GM23338 (cell line): Measurements from ENCODE around the gene SOWAHA. TPM values are rescaled to one million over a fixed set of nuclear protein-coding genes. Genes with fewer than 3 reads are reported as not detected.

Source experiments
- ATAC-seq: fragments of 200-7000 bp; cut with Tn5 transposase; 3 replicates; pipeline ENCODE4 v1.9.1; 2020
- DNase-seq: peaks from one replicate; pipeline ENCODE4 v3.0.0-alpha.2; 2015; ENCODE audit warnings: low spot score
- H2AFZ ChIP-seq: fragments of 200-600 bp; sonication (generic); 2 replicates; pipeline ENCODE4 v1.8.0; 2016; ENCODE audit warnings: antibody characterized with exemption, mild to moderate bottlenecking, moderate library complexity
- H3F3A ChIP-seq: fragments of 200-600 bp; sonication (generic); replicated peaks from 2 replicates; pipeline ENCODE4 v1.8.0; 2017; ENCODE audit warnings: antibody characterized with exemption, mixed run types, low read depth
- H3K27ac ChIP-seq: fragments of 200-600 bp; sonication (generic); 2 replicates; pipeline ENCODE4 v1.6.1; 2016; ENCODE audit warnings: low read depth
- H3K27me3 ChIP-seq: fragments of 200-600 bp; sonication (generic); 2 replicates; pipeline ENCODE4 v1.8.0; 2016; ENCODE audit warnings: mild to moderate bottlenecking, mixed run types, moderate library complexity; ENCODE audit not compliant: insufficient read depth
- H3K36me3 ChIP-seq: fragments of 200-600 bp; sonication (generic); 2 replicates; pipeline ENCODE4 v1.8.0; 2016; ENCODE audit warnings: mild to moderate bottlenecking; ENCODE audit not compliant: insufficient read depth
- H3K4me1 ChIP-seq: fragments of 200-600 bp; sonication (generic); 2 replicates; pipeline ENCODE4 v1.8.0; 2016; ENCODE audit warnings: mild to moderate bottlenecking, moderate library complexity; ENCODE audit not compliant: insufficient read depth
- H3K4me2 ChIP-seq: fragments of 200-600 bp; sonication (generic); 2 replicates; pipeline ENCODE4 v1.7.1; 2017; ENCODE audit warnings: mixed run types
- H3K4me3 ChIP-seq: fragments of 200-600 bp; sonication (generic); 2 replicates; pipeline ENCODE4 v1.6.1; 2016; ENCODE audit warnings: mixed run types
- H3K79me2 ChIP-seq: fragments of 200-600 bp; sonication (generic); replicated peaks from 2 replicates; pipeline ENCODE4 v1.8.0; 2017; ENCODE audit warnings: mild to moderate bottlenecking; ENCODE audit not compliant: insufficient read depth
- H3K9me2 ChIP-seq: fragments of 200-600 bp; sonication (generic); 2 replicates; pipeline ENCODE4 v1.8.0; 2017; ENCODE audit not compliant: insufficient read depth
- H4K20me1 ChIP-seq: fragments of 200-600 bp; sonication (generic); replicated peaks from 2 replicates; pipeline ENCODE4 v1.8.0; 2017; ENCODE audit warnings: mild to moderate bottlenecking; ENCODE audit not compliant: insufficient read depth
- H3K27ac Mint-ChIP-seq: 2 replicates; pipeline ENCODE4 v1.8.0; 2020; ENCODE audit warnings: inconsistent platforms, mild to moderate bottlenecking, moderate library complexity, mixed read lengths
- H3K27me3 Mint-ChIP-seq: 3 replicates; pipeline ENCODE4 v1.8.0; 2022; ENCODE audit warnings: low read depth, mild to moderate bottlenecking, moderate library complexity, mixed read lengths, inconsistent platforms; ENCODE audit not compliant: insufficient read depth, poor library complexity
- H3K36me3 Mint-ChIP-seq: 3 replicates; pipeline ENCODE4 v1.8.0; 2021; ENCODE audit warnings: low read depth, mild to moderate bottlenecking, inconsistent platforms, moderate library complexity, mixed read lengths
- H3K4me1 Mint-ChIP-seq: 3 replicates; pipeline ENCODE4 v1.8.0; 2020; ENCODE audit warnings: mild to moderate bottlenecking, inconsistent platforms, mixed read lengths
- H3K4me3 Mint-ChIP-seq: 3 replicates; pipeline ENCODE4 v1.8.0; 2021; ENCODE audit warnings: moderate library complexity, mild to moderate bottlenecking, inconsistent platforms, mixed read lengths
- H3K9me3 Mint-ChIP-seq: 3 replicates; pipeline ENCODE4 v1.8.0; 2020; ENCODE audit warnings: moderate library complexity, mild to moderate bottlenecking, inconsistent platforms, mixed read lengths
- CREB1 ChIP-seq: fragments of 250-450 bp; sonication (Bioruptor Pico); IDR thresholded peaks from 2 replicates; pipeline ENCODE4 v1.5.0; 2020; ENCODE audit warnings: low read depth, mild to moderate bottlenecking, moderate library complexity
- EZH2 ChIP-seq: fragments of 200-600 bp; sonication (generic); IDR thresholded peaks from one replicate; pipeline ENCODE4 v1.8.0; 2017; ENCODE audit warnings: antibody characterized with exemption, mild to moderate bottlenecking, low read depth; ENCODE audit not compliant: unreplicated experiment
- EZH2phosphoT487 ChIP-seq: fragments of 200-600 bp; sonication (generic); IDR thresholded peaks from one replicate; pipeline ENCODE4 v1.8.1; 2018; ENCODE audit warnings: antibody characterized with exemption; ENCODE audit not compliant: unreplicated experiment
- JUNB ChIP-seq: IDR thresholded peaks from one replicate; pipeline ENCODE4 v1.6.1; 2016; ENCODE audit warnings: antibody characterized with exemption; ENCODE audit not compliant: unreplicated experiment
- NANOG ChIP-seq: IDR thresholded peaks from 2 replicates; pipeline ENCODE4 v1.6.1; 2016; ENCODE audit warnings: antibody characterized with exemption, borderline replicate concordance
- POLR2AphosphoS5 ChIP-seq: IDR thresholded peaks from 2 replicates; pipeline ENCODE4 v1.6.1; 2016; ENCODE audit warnings: antibody characterized with exemption, low read depth
- STAT1 ChIP-seq: IDR thresholded peaks from one replicate; pipeline ENCODE4 v1.6.1; 2016; ENCODE audit warnings: antibody characterized with exemption; ENCODE audit not compliant: unreplicated experiment
- ZNF114 ChIP-seq: fragments of 250-450 bp; sonication (Bioruptor Pico); IDR thresholded peaks from 2 replicates; pipeline ENCODE4 v1.5.0; 2020; ENCODE audit warnings: mild to moderate bottlenecking, moderate library complexity
- ZNF331 ChIP-seq: fragments of 250-450 bp; sonication (Bioruptor Pico); IDR thresholded peaks from 2 replicates; pipeline ENCODE4 v1.5.0; 2020; ENCODE audit warnings: low read depth, mild to moderate bottlenecking, moderate library complexity
- polyA plus RNA-seq: library from polyadenylated mRNA; unstranded; fragments of >200 nt; fragmentation: Nextera tagmentation; extraction: Ambion mirVana; gene quantifications from 2 replicates; pipeline ENCODE4 v1.2.1, GENCODE V29; 2016
- total RNA-seq: library from RNA; depleted of rRNA; stranded (reverse); fragments of >200 nt; shearing (Covaris generic); gene quantifications from 2 replicates; pipeline ENCODE4 v1.2.3, GENCODE V29; 2014
- TF ChIP-seq, protein P1 (sequence below): IDR thresholded peaks from one replicate; pipeline ENCODE4 v1.6.1; 2018; ENCODE audit warnings: antibody characterized with exemption; ENCODE audit not compliant: unreplicated experiment
- TF ChIP-seq, protein P2 (sequence below), 2 experiments: fragments of 200-600 bp in 1 of 2; sonication (generic) in 1 of 2; conservative IDR thresholded peaks; 2 replicates each; pipeline versions ENCODE4 v1.5.1 to v1.6.1; 2016 to 2017; ENCODE audit warnings: antibody characterized with exemption in 2 of 2, low read depth in 2 of 2, mild to moderate bottlenecking in 2 of 2, moderate library complexity in 1 of 2
- TF ChIP-seq, protein P3 (sequence below): fragments of 250-450 bp; sonication (Bioruptor Pico); IDR thresholded peaks from 2 replicates; pipeline ENCODE4 v1.5.0; 2020; ENCODE audit warnings: mild to moderate bottlenecking, moderate library complexity
- TF ChIP-seq, protein P4 (sequence below): IDR thresholded peaks from 2 replicates; pipeline ENCODE4 v1.6.1; 2016; ENCODE audit warnings: antibody characterized with exemption

The SOWAHA gene
- total and polyA plus RNA-seq, 2 experiments from 2014 or later: 0.18 to 0.52 TPM

DNA sequence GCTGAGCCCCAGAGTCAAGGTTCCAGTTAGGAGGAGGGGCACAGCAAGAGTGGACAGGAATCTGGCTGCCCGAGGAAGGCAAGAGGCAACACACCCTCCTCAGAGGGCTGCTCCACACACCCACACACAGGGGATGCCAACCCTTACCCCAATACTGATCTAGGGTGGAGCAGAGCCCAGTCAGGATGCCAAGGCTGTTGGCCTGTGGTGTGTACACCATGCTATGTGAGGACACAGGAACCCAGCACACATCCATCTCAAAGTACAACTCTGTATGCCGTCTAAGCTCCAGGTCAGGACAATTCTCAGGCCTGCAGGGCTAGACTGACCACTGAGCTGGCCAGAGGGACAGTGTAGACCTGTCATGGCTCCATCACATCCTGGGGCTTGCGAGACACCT lies 38.7 kb upstream of the SOWAHA start:
- Histone ChIP-seq H4K20me1 (0 out of 2 replicates have a peak, but pooled peaks cover 4% of the 10 kb centered on the region), H3K27me3 (peaks cover 39% of the 10 kb centered on the region), H2AFZ (no peak overlapping the region), H3K27ac (no peak overlapping the region), H3K36me3 (no peaks in the 10 kb centered on the region), H3K4me2 (no peak overlapping the region), H3F3A (no peaks in the 10 kb centered on the region), H3K4me3 (no peak overlapping the region), H3K9me2 (peaks cover 2% of the 10 kb centered on the region; the same call in 1 of the 2 replicates), H3K79me2 (peaks cover 2% of the 10 kb centered on the region; the same call in 1 of the 2 replicates), H3K4me1 (peaks cover 25% of the 10 kb centered on the region)
- ATAC-seq (no peak), DNase-seq (no peak)
- Mint-ChIP-seq H3K4me1 (peaks cover 36% of the 10 kb centered on the region), H3K27me3 (peaks cover 32% of the 10 kb centered on the region), H3K9me3 (no peaks in the 10 kb centered on the region), H3K4me3 (no peak overlapping the region), H3K36me3 (no peaks in the 10 kb centered on the region; the same call in 2 of the 3 replicates), H3K27ac (no peak overlapping the region)
- TF ChIP-seq JUNB (no peak), EZH2 (no peak), STAT1 (no peak), CREB1 (no peak), ZNF331 (CRISPR knock-in tag) (no peak), POLR2AphosphoS5 (no peak), NANOG (no peak), EZH2phosphoT487 (no peak), ZNF114 (CRISPR knock-in tag) (no peak)
- TF ChIP-seq, protein P1, sequence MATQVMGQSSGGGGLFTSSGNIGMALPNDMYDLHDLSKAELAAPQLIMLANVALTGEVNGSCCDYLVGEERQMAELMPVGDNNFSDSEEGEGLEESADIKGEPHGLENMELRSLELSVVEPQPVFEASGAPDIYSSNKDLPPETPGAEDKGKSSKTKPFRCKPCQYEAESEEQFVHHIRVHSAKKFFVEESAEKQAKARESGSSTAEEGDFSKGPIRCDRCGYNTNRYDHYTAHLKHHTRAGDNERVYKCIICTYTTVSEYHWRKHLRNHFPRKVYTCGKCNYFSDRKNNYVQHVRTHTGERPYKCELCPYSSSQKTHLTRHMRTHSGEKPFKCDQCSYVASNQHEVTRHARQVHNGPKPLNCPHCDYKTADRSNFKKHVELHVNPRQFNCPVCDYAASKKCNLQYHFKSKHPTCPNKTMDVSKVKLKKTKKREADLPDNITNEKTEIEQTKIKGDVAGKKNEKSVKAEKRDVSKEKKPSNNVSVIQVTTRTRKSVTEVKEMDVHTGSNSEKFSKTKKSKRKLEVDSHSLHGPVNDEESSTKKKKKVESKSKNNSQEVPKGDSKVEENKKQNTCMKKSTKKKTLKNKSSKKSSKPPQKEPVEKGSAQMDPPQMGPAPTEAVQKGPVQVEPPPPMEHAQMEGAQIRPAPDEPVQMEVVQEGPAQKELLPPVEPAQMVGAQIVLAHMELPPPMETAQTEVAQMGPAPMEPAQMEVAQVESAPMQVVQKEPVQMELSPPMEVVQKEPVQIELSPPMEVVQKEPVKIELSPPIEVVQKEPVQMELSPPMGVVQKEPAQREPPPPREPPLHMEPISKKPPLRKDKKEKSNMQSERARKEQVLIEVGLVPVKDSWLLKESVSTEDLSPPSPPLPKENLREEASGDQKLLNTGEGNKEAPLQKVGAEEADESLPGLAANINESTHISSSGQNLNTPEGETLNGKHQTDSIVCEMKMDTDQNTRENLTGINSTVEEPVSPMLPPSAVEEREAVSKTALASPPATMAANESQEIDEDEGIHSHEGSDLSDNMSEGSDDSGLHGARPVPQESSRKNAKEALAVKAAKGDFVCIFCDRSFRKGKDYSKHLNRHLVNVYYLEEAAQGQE: no peak
- TF ChIP-seq, protein P2, sequence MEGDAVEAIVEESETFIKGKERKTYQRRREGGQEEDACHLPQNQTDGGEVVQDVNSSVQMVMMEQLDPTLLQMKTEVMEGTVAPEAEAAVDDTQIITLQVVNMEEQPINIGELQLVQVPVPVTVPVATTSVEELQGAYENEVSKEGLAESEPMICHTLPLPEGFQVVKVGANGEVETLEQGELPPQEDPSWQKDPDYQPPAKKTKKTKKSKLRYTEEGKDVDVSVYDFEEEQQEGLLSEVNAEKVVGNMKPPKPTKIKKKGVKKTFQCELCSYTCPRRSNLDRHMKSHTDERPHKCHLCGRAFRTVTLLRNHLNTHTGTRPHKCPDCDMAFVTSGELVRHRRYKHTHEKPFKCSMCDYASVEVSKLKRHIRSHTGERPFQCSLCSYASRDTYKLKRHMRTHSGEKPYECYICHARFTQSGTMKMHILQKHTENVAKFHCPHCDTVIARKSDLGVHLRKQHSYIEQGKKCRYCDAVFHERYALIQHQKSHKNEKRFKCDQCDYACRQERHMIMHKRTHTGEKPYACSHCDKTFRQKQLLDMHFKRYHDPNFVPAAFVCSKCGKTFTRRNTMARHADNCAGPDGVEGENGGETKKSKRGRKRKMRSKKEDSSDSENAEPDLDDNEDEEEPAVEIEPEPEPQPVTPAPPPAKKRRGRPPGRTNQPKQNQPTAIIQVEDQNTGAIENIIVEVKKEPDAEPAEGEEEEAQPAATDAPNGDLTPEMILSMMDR (conservative IDR thresholded peaks at IDR 0.05; ENCODE audit: low read depth in 2 of 2): no peak
- TF ChIP-seq, protein P3, sequence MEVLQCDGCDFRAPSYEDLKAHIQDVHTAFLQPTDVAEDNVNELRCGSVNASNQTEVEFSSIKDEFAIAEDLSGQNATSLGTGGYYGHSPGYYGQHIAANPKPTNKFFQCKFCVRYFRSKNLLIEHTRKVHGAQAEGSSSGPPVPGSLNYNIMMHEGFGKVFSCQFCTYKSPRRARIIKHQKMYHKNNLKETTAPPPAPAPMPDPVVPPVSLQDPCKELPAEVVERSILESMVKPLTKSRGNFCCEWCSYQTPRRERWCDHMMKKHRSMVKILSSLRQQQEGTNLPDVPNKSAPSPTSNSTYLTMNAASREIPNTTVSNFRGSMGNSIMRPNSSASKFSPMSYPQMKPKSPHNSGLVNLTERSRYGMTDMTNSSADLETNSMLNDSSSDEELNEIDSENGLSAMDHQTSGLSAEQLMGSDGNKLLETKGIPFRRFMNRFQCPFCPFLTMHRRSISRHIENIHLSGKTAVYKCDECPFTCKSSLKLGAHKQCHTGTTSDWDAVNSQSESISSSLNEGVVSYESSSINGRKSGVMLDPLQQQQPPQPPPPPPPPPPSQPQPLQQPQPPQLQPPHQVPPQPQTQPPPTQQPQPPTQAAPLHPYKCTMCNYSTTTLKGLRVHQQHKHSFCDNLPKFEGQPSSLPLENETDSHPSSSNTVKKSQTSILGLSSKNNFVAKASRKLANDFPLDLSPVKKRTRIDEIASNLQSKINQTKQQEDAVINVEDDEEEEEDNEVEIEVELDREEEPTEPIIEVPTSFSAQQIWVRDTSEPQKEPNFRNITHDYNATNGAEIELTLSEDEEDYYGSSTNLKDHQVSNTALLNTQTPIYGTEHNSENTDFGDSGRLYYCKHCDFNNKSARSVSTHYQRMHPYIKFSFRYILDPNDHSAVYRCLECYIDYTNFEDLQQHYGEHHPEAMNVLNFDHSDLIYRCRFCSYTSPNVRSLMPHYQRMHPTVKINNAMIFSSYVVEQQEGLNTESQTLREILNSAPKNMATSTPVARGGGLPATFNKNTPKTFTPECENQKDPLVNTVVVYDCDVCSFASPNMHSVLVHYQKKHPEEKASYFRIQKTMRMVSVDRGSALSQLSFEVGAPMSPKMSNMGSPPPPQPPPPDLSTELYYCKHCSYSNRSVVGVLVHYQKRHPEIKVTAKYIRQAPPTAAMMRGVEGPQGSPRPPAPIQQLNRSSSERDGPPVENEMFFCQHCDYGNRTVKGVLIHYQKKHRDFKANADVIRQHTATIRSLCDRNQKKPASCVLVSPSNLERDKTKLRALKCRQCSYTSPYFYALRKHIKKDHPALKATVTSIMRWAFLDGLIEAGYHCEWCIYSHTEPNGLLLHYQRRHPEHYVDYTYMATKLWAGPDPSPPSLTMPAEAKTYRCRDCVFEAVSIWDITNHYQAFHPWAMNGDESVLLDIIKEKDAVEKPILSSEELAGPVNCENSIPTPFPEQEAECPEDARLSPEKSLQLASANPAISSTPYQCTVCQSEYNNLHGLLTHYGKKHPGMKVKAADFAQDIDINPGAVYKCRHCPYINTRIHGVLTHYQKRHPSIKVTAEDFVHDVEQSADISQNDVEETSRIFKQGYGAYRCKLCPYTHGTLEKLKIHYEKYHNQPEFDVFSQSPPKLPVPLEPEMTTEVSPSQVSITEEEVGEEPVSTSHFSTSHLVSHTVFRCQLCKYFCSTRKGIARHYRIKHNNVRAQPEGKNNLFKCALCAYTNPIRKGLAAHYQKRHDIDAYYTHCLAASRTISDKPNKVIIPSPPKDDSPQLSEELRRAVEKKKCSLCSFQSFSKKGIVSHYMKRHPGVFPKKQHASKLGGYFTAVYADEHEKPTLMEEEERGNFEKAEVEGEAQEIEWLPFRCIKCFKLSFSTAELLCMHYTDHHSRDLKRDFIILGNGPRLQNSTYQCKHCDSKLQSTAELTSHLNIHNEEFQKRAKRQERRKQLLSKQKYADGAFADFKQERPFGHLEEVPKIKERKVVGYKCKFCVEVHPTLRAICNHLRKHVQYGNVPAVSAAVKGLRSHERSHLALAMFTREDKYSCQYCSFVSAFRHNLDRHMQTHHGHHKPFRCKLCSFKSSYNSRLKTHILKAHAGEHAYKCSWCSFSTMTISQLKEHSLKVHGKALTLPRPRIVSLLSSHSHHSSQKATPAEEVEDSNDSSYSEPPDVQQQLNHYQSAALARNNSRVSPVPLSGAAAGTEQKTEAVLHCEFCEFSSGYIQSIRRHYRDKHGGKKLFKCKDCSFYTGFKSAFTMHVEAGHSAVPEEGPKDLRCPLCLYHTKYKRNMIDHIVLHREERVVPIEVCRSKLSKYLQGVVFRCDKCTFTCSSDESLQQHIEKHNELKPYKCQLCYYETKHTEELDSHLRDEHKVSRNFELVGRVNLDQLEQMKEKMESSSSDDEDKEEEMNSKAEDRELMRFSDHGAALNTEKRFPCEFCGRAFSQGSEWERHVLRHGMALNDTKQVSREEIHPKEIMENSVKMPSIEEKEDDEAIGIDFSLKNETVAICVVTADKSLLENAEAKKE (CRISPR knock-in tag): no peak
- TF ChIP-seq, protein P4, sequence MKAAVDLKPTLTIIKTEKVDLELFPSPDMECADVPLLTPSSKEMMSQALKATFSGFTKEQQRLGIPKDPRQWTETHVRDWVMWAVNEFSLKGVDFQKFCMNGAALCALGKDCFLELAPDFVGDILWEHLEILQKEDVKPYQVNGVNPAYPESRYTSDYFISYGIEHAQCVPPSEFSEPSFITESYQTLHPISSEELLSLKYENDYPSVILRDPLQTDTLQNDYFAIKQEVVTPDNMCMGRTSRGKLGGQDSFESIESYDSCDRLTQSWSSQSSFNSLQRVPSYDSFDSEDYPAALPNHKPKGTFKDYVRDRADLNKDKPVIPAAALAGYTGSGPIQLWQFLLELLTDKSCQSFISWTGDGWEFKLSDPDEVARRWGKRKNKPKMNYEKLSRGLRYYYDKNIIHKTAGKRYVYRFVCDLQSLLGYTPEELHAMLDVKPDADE: no peak
